ENCODE results near the gene MIPOL1. TPM values are rescaled to one million over a fixed set of nuclear protein-coding genes. Genes with fewer than 3 reads are reported as not detected.

MIPOL1 gene
- total and polyA plus RNA-seq, 9 of the 15 experiments (the other 6 are each of a cell fraction or from before 2014, with no cell fraction given) = 6.7 to 21.9 (median 12.4) TPM

DNA sequence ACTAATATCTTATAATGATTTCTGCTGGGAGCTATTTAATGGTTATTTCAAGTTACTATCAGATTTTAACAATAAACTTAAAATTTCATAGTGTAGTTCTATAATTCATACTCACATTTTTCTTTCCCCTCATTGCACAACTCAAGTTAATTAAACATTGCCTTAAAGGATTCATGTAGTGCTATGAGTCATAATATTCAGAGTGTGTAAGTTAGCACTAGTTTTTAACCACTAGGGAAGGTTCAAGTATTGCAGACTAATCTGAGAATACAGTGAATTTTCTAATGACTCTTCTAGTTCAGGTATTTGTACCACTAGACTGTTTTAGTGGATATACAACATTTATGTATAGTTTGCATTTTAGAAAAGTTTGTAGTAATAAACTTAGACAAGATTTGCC lies 347.4 kb downstream of the MIPOL1 start (continued):
- TF ChIP-seq, protein P1, sequence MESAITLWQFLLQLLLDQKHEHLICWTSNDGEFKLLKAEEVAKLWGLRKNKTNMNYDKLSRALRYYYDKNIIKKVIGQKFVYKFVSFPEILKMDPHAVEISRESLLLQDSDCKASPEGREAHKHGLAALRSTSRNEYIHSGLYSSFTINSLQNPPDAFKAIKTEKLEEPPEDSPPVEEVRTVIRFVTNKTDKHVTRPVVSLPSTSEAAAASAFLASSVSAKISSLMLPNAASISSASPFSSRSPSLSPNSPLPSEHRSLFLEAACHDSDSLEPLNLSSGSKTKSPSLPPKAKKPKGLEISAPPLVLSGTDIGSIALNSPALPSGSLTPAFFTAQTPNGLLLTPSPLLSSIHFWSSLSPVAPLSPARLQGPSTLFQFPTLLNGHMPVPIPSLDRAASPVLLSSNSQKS (CRISPR knock-in tag; IDR thresholded peaks at IDR 0.05) = no peak
- TF ChIP-seq ZNF282 (CRISPR knock-in tag; IDR thresholded peaks at IDR 0.05) (no peak), GABPB2 (CRISPR knock-in tag; conservative IDR thresholded peaks at IDR 0.05) (no peak), ZNF232 (CRISPR knock-in tag; IDR thresholded peaks at IDR 0.05) (no peak), POLR2A (conservative IDR thresholded peaks at IDR 0.05) (no peak), TCFL5 (CRISPR knock-in tag; conservative IDR thresholded peaks at IDR 0.05) (no peak), ZNF408 (CRISPR knock-in tag; IDR thresholded peaks at IDR 0.05; ENCODE audit: low read depth) (no peak)

- no peak for ATAC-seq
- in situ Hi-C loops (cut with MboI) (no loop called here), intact Hi-C loops (cut with micrococcal nuclease) (no loop called here)
- FAIRE-seq = no peak
- no peak for DNase-seq (ENCODE audit: extremely low read depth in 1 of 4, low spot score in 3 of 4)
- Histone ChIP-seq H3K9me3 (replicated peaks; ENCODE audit: control insufficient read depth, insufficient read depth, low read depth, low read length) (no peaks in the 10 kb centered on the region), H3K4me2 (ENCODE audit: insufficient read depth, low read length) (no peak overlapping the region), H3K4me1 (replicated peaks in 1 of 2; ENCODE audit: control insufficient read depth in 2 of 2, insufficient read depth in 2 of 2, low read length in 2 of 2) (no peaks in the 10 kb centered on the region), H3K9me1 (ENCODE audit: control insufficient read depth, insufficient read depth, low read length) (no peaks in the 10 kb centered on the region), H3K9ac (ENCODE audit: insufficient read depth in 1 of 2, low read depth in 2 of 2, low read length in 2 of 2) (no peak overlapping the region), H3K27ac (ENCODE audit: extremely low read depth, low read depth, low read length) (no peak overlapping the region), H3K36me3 (ENCODE audit: control insufficient read depth, insufficient read depth, low read length) (no peaks in the 10 kb centered on the region), H3K4me3 (no peak overlapping the region), H4K20me1 (replicated peaks; ENCODE audit: control insufficient read depth, insufficient read depth, low read length) (no peaks in the 10 kb centered on the region), H3K79me2 (ENCODE audit: control insufficient read depth, insufficient read depth, low read length) (no peaks in the 10 kb centered on the region), H2AFZ (ENCODE audit: low read depth, low read length) (no peak overlapping the region), H3K27me3 (ENCODE audit: control insufficient read depth in 2 of 2, insufficient read depth in 2 of 2, low read length in 2 of 2) (no peaks in the 10 kb centered on the region)
- ChIA-PET POLR2A (no interaction called here), CTCF (ENCODE audit: low intra/inter-chr PET ratio) (interaction anchor here (0.7 kb wide), 1 partner anchor 290 kb away, joined by 3 read pairs; no protein-coding TSS in a partner anchor)
- 20% methylated on average over 6 of the region's 6 CpGs for WGBS (ENCODE audit: insufficient coverage, low coverage, missing lambda C conversion rate)
- BruUV-seq (replicated peaks) = no TSS peak
- peak; percentile 15 for TF ChIP-seq MEIS2 (IDR thresholded peaks at IDR 0.05; ENCODE audit: partially characterized antibody)
- TF ChIP-seq ZBTB34 (CRISPR knock-in tag; IDR thresholded peaks at IDR 0.05) = no peak
- TF ChIP-seq ARID1B (IDR thresholded peaks at IDR 0.05) = no peak
- peak; percentile 23; the same call in 1 of the 2 replicates for TF ChIP-seq CBFA2T3 (IDR thresholded peaks at IDR 0.05)
- TF ChIP-seq, protein P2, sequence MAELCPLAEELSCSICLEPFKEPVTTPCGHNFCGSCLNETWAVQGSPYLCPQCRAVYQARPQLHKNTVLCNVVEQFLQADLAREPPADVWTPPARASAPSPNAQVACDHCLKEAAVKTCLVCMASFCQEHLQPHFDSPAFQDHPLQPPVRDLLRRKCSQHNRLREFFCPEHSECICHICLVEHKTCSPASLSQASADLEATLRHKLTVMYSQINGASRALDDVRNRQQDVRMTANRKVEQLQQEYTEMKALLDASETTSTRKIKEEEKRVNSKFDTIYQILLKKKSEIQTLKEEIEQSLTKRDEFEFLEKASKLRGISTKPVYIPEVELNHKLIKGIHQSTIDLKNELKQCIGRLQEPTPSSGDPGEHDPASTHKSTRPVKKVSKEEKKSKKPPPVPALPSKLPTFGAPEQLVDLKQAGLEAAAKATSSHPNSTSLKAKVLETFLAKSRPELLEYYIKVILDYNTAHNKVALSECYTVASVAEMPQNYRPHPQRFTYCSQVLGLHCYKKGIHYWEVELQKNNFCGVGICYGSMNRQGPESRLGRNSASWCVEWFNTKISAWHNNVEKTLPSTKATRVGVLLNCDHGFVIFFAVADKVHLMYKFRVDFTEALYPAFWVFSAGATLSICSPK (IDR thresholded peaks at IDR 0.05; ENCODE audit: borderline replicate concordance) = no peak
- TF ChIP-seq E4F1 (CRISPR knock-in tag; IDR thresholded peaks at IDR 0.05; ENCODE audit: borderline replicate concordance) = no peak
- peak in 1 of 2 experiments; percentile 27; a peak in 1 of 4 replicates for TF ChIP-seq FOXA3 (CRISPR knock-in tag; conservative IDR thresholded peaks at IDR 0.05 in 1 of 2, IDR thresholded peaks at IDR 0.05 in 1 of 2)
Observed at GRCh38 chr14:37546621-37547447, 349.1 kb downstream of the MIPOL1 start.

All from K562 (cell line).